SH-SY5Y (cell line): Measurements from ENCODE around the gene CTTN.

Experiments
- GATA2 ChIP-seq: IDR thresholded peaks from 2 replicates; pipeline ENCODE4 v1.6.1; 2011; ENCODE audit warnings: mild to moderate bottlenecking, low read depth, low read length
- GATA3 ChIP-seq: IDR thresholded peaks from 2 replicates; pipeline ENCODE4 v1.6.1; 2011; ENCODE audit warnings: low read depth, mild to moderate bottlenecking, low read length, moderate library complexity

DNA sequence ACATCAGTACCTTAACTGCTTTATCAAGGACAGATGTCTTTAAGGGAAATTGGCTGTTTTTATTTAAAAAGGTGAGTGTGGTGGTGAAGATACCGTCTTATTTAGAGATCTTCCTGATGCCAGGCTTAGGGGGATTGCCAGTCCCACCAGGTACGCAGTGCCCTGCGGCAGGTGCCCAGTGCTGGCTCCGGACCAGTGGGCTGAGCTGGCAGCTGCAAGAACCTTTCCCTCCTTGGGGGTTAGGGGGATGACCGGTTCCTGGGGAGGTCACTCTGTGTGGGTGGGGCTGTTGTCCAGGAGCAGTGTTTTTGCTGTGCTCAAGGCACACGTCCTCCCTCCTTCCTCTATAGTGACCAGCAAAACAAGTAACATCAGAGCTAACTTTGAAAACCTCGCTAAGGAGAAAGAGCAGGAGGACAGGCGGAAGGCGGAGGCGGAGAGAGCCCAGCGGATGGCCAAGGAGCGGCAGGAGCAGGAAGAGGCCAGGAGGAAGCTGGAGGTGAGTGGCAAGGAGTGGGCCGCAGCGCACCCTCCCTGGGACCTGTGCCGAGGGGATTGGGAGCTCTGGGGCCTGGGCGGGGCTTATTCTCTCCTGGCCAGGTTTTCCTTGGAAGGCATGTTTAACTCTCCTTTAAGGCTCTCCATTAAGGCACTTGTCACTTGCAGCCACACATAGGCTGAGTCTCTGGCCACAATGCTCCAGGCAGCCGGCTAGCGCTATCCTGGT is 30.5 kb downstream of the CTTN start:
- TF ChIP-seq GATA3, result no peak
- TF ChIP-seq GATA2, result no peak
